PC-3 (cell line): Measurements from ENCODE around the gene SEPTIN5. TPM values are rescaled to one million over a fixed set of nuclear protein-coding genes. Genes with fewer than 3 reads are reported as not detected.

Source experiments
- ATAC-seq: fragments of 200-7000 bp; cut with Tn5 transposase; 2 replicates; pipeline ENCODE4 v1.9.1; 2020; ENCODE audit warnings: mild to moderate bottlenecking, moderate library complexity
- BruUV-seq: library from RNA; stranded (reverse); fragments of 400-500 nt; replicated peaks from 2 replicates; lab custom pipeline; 2021; lab: Mats Ljungman, UMichigan
- CTCF ChIA-PET: fragments of 300-600 bp; sonication (Branson Sonifier 250); formaldehyde crosslinking; loops from one replicate; lab custom pipeline; 2022; ENCODE audit warnings: antibody characterized with exemption; lab: Charles Lee
- POLR2A ChIA-PET: fragments of 300-600 bp; sonication (Branson Sonifier 250); formaldehyde crosslinking; loops from one replicate; lab custom pipeline; 2022; ENCODE audit warnings: antibody characterized with exemption; ENCODE audit not compliant: unreplicated experiment; lab: Charles Lee
- DNase-seq: peaks from one replicate; pipeline ENCODE4 v3.0.0-alpha.2; 2015
- H2AFZ ChIP-seq: fragments of 300-600 bp; sonication (generic); 2 replicates; pipeline ENCODE4 v1.6.0; 2016; ENCODE audit warnings: antibody characterized with exemption, low read length
- H3F3A ChIP-seq: fragments of 300-600 bp; sonication (generic); one replicate; pipeline ENCODE4 v1.6.0; 2017; ENCODE audit warnings: antibody characterized with exemption, low read length, control low read depth, mild to moderate bottlenecking; ENCODE audit not compliant: unreplicated experiment
- H3K27ac ChIP-seq: fragments of 300-600 bp; sonication (generic); 2 replicates; pipeline ENCODE4 v1.5.1; 2016; ENCODE audit warnings: mild to moderate bottlenecking, low read length
- H3K27me3 ChIP-seq: fragments of 300-600 bp; sonication (generic); 2 replicates; pipeline ENCODE4 v1.6.1; 2016; ENCODE audit warnings: low read length, mixed read lengths
- H3K36me3 ChIP-seq: fragments of 300-600 bp; sonication (generic); 2 replicates; pipeline ENCODE4 v1.6.1; 2016; ENCODE audit warnings: low read depth, mixed run types, low read length, mixed read lengths
- H3K4me1 ChIP-seq: fragments of 300-600 bp; sonication (generic); 2 replicates; pipeline ENCODE4 v1.5.1; 2016; ENCODE audit warnings: low read length; ENCODE audit not compliant: insufficient read depth
- H3K4me2 ChIP-seq: fragments of 300-600 bp; sonication (generic); 2 replicates; pipeline ENCODE4 v1.6.0; 2016; ENCODE audit warnings: low read length
- H3K4me3 ChIP-seq: fragments of 300-600 bp; sonication (generic); 2 replicates; pipeline ENCODE4 v1.5.1; 2016; ENCODE audit warnings: mild to moderate bottlenecking, low read length, mixed read lengths
- H3K79me2 ChIP-seq: fragments of 300-600 bp; sonication (generic); 2 replicates; pipeline ENCODE4 v1.6.1; 2017; ENCODE audit warnings: low read length, mixed read lengths
- H3K9ac ChIP-seq: fragments of 300-600 bp; sonication (generic); 2 replicates; pipeline ENCODE4 v1.6.0; 2016; ENCODE audit warnings: mild to moderate bottlenecking, low read length
- H3K9me2 ChIP-seq: fragments of 300-600 bp; sonication (generic); replicated peaks from 2 replicates; pipeline ENCODE4 v1.6.1; 2016; ENCODE audit warnings: mixed run types, low read length, mixed read lengths
- H3K9me3 ChIP-seq: fragments of 300-600 bp; sonication (generic); 2 replicates; pipeline ENCODE4 v1.6.1; 2016; ENCODE audit warnings: low read length, mixed read lengths
- H4K20me1 ChIP-seq: fragments of 300-600 bp; sonication (generic); 2 replicates; pipeline ENCODE4 v1.6.1; 2016; ENCODE audit warnings: low read length, mixed read lengths
- EZH2 ChIP-seq: fragments of 300-600 bp; sonication (generic); IDR thresholded peaks from one replicate; pipeline ENCODE4 v1.6.1; 2017; ENCODE audit warnings: antibody characterized with exemption, mild to moderate bottlenecking, low read length; ENCODE audit not compliant: unreplicated experiment
- EZH2phosphoT487 ChIP-seq: fragments of 300-600 bp; sonication (generic); IDR thresholded peaks from 2 replicates; pipeline ENCODE4 v1.6.1; 2018; ENCODE audit warnings: mild to moderate bottlenecking, antibody characterized with exemption, low read length, borderline replicate concordance
- intact Hi-C: fragments of 100-400 bp; cut with micrococcal nuclease; formaldehyde crosslinking; loops from 2 replicates; pipeline ENCODE4 v1.9.0; 2023
- total RNA-seq: library from RNA; depleted of rRNA; stranded (reverse); fragments of >200 nt; gene quantifications from 2 replicates; pipeline ENCODE4 v1.2.3, GENCODE V29; 2014
- TF ChIP-seq, protein P1 (sequence below): fragments of 300-600 bp; sonication (generic); conservative IDR thresholded peaks from 2 replicates; pipeline ENCODE4 v1.5.1; 2017; ENCODE audit warnings: antibody characterized with exemption, low read depth, mild to moderate bottlenecking, low read length

The SEPTIN5 gene
- total RNA-seq, 1 experiment from 2014 or later, result 27.5 TPM

DNA sequence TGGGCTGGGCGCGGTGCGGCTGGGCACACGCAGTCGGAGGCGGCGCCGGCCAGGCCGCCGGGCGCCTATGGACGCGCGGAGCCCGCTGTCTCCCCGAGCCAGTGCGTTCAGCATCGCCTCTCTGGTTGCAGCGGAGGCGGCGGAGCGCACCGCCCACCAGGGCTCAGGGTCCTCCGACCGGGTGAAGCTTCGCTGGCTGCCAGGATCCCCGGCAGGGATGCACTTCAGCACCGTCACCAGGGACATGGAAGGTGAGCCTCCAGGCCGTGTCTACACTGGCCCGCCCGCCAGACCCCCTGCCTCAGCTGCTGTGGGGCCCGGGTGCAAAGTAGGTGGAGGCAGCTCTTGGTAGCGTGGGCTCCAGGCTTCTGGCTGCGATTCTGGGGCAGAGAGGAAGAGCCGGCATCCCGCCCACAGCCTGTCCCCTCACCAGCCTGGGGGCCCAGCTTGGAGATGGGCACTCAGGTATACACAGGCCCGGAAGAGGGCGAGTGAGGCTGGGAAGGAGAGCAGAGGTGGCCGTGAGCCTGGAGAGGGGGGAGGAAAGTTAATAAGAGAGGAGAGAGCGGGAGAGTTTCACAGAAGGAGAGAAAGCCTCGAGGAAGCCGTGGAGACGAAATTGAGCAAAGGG is 45.2 kb downstream of the SEPTIN5 start:
- Histone ChIP-seq H3K9ac (no peak overlapping the region; the same call in 1 of the 2 replicates), H4K20me1 (no peaks in the 10 kb centered on the region), H3K4me3 (peak overlapping the region; percentile 62; the same call in 1 of the 2 replicates), H3K36me3 (no peaks in the 10 kb centered on the region), H3K27me3 (no peaks in the 10 kb centered on the region), H2AFZ (no peak overlapping the region; the same call in 1 of the 2 replicates), H3K4me1 (peaks cover 7% of the 10 kb centered on the region; the same call in 1 of the 2 replicates), H3K79me2 (peaks cover 32% of the 10 kb centered on the region), H3K9me3 (no peaks in the 10 kb centered on the region), H3K4me2 (peak overlapping the region; percentile 76), H3K9me2 (no peaks in the 10 kb centered on the region), H3K27ac (no peak overlapping the region), H3F3A (no peaks in the 10 kb centered on the region)
- ChIA-PET CTCF (interaction anchor here (0.5 kb wide), 1 partner anchor 30 kb away, joined by 3 read pairs; no protein-coding TSS in a partner anchor), POLR2A (no interaction called here)
- TF ChIP-seq EZH2phosphoT487, result no peak
- TF ChIP-seq, protein P1, sequence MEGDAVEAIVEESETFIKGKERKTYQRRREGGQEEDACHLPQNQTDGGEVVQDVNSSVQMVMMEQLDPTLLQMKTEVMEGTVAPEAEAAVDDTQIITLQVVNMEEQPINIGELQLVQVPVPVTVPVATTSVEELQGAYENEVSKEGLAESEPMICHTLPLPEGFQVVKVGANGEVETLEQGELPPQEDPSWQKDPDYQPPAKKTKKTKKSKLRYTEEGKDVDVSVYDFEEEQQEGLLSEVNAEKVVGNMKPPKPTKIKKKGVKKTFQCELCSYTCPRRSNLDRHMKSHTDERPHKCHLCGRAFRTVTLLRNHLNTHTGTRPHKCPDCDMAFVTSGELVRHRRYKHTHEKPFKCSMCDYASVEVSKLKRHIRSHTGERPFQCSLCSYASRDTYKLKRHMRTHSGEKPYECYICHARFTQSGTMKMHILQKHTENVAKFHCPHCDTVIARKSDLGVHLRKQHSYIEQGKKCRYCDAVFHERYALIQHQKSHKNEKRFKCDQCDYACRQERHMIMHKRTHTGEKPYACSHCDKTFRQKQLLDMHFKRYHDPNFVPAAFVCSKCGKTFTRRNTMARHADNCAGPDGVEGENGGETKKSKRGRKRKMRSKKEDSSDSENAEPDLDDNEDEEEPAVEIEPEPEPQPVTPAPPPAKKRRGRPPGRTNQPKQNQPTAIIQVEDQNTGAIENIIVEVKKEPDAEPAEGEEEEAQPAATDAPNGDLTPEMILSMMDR, result no peak
- no peak for TF ChIP-seq EZH2
- intact Hi-C loops, result loop anchor here (10.0 kb wide), 1 partner anchor 95 kb away; the partner anchor contains the start of genes GNB1L and RTL10
- ATAC-seq, result no peak
- no peak for DNase-seq
- BruUV-seq, result no TSS peak

DNA sequence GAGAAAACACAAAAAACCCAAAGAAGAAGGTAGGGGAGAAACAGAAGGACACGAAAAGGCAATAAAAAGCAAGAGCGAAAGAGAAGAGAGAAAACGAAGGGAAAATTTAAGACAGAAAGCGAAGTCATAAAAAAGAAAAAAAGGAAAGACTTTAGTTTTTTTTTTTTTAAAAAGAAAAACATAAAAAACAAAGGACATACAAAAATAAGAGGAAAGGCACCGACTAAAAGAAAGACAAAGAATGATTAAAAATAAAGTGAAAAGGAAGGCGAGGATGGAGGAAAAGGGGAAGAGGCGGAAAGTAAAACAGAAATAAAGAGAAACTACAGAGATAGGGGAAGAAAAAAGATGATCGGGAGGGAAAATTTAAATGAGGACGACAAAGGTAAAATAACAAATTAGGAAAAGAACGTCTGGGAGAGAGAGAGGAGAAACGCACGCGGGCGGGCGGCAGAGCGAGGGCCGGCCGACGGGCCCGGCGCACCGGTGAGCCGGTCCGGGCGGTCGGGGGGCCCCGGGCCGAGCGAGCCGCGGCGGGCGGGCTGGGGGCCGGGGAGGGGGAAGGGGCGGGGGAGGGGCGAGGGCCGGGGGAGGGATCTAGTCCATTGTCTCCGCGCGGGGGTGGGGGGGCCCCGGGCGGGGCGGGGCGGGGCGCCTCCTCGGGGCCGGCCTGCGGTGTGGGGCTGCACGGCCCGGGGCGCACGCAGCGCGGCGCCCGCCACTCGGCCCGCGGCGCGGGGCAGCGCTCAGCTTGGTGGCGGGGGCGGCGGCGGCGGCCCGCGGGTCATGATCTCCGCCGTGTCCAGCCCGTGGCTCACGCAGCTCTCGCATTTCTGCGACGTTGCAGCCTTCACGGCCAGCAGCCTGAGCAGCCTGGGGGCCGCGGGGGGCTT is 46.0 kb downstream of the SEPTIN5 start, which contains the start of gene TBX1:
TSS of gene TBX1 (plus strand) at position 721 of the 893 bp plus-strand sequence. CDS start at position 787, 66 bp downstream.
- Histone ChIP-seq H3K9me2 (no peaks in the 10 kb centered on the region), H4K20me1 (no peaks in the 10 kb centered on the region), H3K9me3 (no peaks in the 10 kb centered on the region), H3K36me3 (no peaks in the 10 kb centered on the region), H3K4me2 (peak within 1 kb of the TSS; percentile 98), H3K4me1 (peaks cover 7% of the 10 kb centered on the region; the same call in 1 of the 2 replicates), H2AFZ (peak within 1 kb of the TSS; percentile 77), H3K4me3 (peak within 1 kb of the TSS; percentile 78), H3K27me3 (no peaks in the 10 kb centered on the region), H3F3A (no peaks in the 10 kb centered on the region), H3K79me2 (peaks cover 32% of the 10 kb centered on the region), H3K9ac (peak within 1 kb of the TSS; percentile 83), H3K27ac (0 out of 2 replicates have a peak within 1 kb of the TSS, but pooled peaks have one; percentile 1)
- ChIA-PET POLR2A (no interaction called here), CTCF (no interaction called here)
- DNase-seq (peak; percentile 7), ATAC-seq (peak; percentile 18)
- intact Hi-C loops, result loop anchor here (10.0 kb wide), 1 partner anchor 94 kb away; the partner anchor contains the start of genes GNB1L and RTL10
- TF ChIP-seq EZH2phosphoT487, result no peak
- TF ChIP-seq, protein P1, result no peak
- TF ChIP-seq EZH2, result no peak
- BruUV-seq, result TSS peak; percentile 53
